HG02938 (cell line): ENCODE data around the gene SNRPA1.

Experiments
- ATAC-seq: cut with Tn5 transposase; IDR thresholded peaks from one replicate; pipeline ENCODE4 v1.9.1; 2021; ENCODE audit warnings: mild to moderate bottlenecking, moderate library complexity; ENCODE audit not compliant: unreplicated experiment

The SNRPA1 gene

GRCh38 chr15:101320501-101321052 lies 25.5 kb upstream of the SNRPA1 start:
- no peak for ATAC-seq

GRCh38 chr15:101318839-101319238 lies 23.8 kb upstream of the SNRPA1 start:
- ATAC-seq: no peak

- no peak for ATAC-seq
Measured at GRCh38 chr15:101318147-101318819, 23.2 kb upstream of the SNRPA1 start.

- ATAC-seq: no peak
Measured at GRCh38 chr15:101317336-101317872, 22.4 kb upstream of the SNRPA1 start.

GRCh38 chr15:101316529-101316928 lies 21.5 kb upstream of the SNRPA1 start:
- no peak for ATAC-seq

GRCh38 chr15:101315736-101316135 lies 20.7 kb upstream of the SNRPA1 start:
- no peak for ATAC-seq

GRCh38 chr15:101314336-101315125 lies 19.5 kb upstream of the SNRPA1 start:
- no peak for ATAC-seq

- no peak for ATAC-seq
Measured at GRCh38 chr15:101313041-101313761, 18.2 kb upstream of the SNRPA1 start.

GRCh38 chr15:101310508-101310907 lies 15.5 kb upstream of the SNRPA1 start:
- no peak for ATAC-seq

- ATAC-seq: no peak
Measured at GRCh38 chr15:101310161-101310480, 15.1 kb upstream of the SNRPA1 start.

GRCh38 chr15:101309436-101310160 lies 14.6 kb upstream of the SNRPA1 start:
- no peak for ATAC-seq

- ATAC-seq: no peak
Measured at GRCh38 chr15:101308604-101309435, 13.8 kb upstream of the SNRPA1 start.

- no peak for ATAC-seq
Measured at GRCh38 chr15:101307897-101308603, 13.0 kb upstream of the SNRPA1 start.

- no peak for ATAC-seq
Measured at GRCh38 chr15:101307048-101307896, 12.2 kb upstream of the SNRPA1 start.

- no peak for ATAC-seq
Measured at GRCh38 chr15:101306341-101307047, 11.4 kb upstream of the SNRPA1 start.

- ATAC-seq: no peak
Measured at GRCh38 chr15:101305820-101306255, 10.8 kb upstream of the SNRPA1 start.

- no peak for ATAC-seq
Measured at GRCh38 chr15:101303408-101303807, 8.4 kb upstream of the SNRPA1 start.
